Ishikawa (cell line): ENCODE measurements around the gene FKBP15.

ENCODE experiments used
- CEBPB ChIP-seq: IDR thresholded peaks from 2 replicates; pipeline ENCODE4 v1.6.1; 2012
- EGR1 ChIP-seq: IDR thresholded peaks from 2 replicates; pipeline ENCODE4 v1.6.1; 2012
- EP300 ChIP-seq: IDR thresholded peaks from 2 replicates; pipeline ENCODE4 v1.6.1; 2012; ENCODE audit warnings: borderline replicate concordance
- RAD21 ChIP-seq: IDR thresholded peaks from 2 replicates; pipeline ENCODE4 v1.6.1; 2012; ENCODE audit warnings: low read depth
- TAF1 ChIP-seq: IDR thresholded peaks from 2 replicates; pipeline ENCODE4 v1.6.1; 2012; ENCODE audit warnings: low read depth, mild to moderate bottlenecking
- TCF12 ChIP-seq: IDR thresholded peaks from 2 replicates; pipeline ENCODE4 v1.6.1; 2012; ENCODE audit warnings: low read depth
- YY1 ChIP-seq: IDR thresholded peaks from 2 replicates; pipeline ENCODE4 v1.6.1; 2012; ENCODE audit warnings: low read depth
- TF ChIP-seq, protein P1 (sequence below): IDR thresholded peaks from 2 replicates; pipeline ENCODE4 v1.6.1; 2012; ENCODE audit warnings: low read depth, mild to moderate bottlenecking

DNA sequence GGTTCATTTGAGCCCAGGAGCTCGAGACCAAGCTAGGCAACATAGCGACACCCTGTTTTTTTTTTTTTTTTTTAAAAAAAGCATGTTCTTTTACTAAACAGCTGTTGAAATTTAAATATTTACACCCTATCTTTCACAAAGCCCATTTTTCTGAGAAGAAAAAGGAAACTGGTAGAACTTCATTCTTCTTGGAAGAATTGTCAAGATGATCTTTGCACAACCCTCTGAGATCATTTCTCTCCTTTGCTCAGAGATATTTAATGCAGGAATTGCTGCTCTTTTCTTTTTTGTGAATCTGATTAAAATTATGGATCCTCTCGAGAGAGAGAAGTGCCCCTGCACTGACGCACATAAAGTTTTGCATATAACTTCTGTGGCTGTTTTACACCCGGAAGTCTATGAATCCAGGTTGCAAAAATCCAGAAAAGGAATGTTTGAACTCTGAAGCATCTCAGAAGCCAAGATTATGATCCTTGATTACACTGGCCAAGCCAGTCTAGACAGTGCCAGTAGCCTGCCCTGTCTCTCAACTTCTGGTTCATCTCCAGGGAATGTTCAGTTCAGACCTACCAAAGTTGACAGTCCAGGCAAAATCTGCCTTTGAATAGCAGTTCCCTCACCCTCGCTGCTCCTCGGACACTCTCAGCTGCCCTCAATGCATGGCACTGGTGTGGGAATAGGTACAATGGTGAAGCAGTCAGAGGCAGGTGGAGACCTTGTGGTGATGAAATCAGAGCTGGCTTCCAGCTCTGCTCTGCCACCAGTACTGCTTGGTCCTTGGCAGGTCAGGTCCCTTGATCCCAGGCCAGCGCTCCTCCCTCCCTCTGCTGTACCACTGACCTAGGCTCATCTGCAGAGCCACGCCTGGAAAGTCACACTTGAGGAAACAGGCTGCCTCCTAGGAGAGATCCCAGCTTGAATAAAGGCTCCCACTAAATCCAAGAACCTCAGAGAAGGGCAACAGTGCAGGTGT is 83.6 kb downstream of the FKBP15 start:
- no peak for TF ChIP-seq RAD21
- no peak for TF ChIP-seq TCF12
- no peak for TF ChIP-seq CEBPB
- TF ChIP-seq YY1, result no peak
- TF ChIP-seq EP300, result no peak
- TF ChIP-seq, protein P1, sequence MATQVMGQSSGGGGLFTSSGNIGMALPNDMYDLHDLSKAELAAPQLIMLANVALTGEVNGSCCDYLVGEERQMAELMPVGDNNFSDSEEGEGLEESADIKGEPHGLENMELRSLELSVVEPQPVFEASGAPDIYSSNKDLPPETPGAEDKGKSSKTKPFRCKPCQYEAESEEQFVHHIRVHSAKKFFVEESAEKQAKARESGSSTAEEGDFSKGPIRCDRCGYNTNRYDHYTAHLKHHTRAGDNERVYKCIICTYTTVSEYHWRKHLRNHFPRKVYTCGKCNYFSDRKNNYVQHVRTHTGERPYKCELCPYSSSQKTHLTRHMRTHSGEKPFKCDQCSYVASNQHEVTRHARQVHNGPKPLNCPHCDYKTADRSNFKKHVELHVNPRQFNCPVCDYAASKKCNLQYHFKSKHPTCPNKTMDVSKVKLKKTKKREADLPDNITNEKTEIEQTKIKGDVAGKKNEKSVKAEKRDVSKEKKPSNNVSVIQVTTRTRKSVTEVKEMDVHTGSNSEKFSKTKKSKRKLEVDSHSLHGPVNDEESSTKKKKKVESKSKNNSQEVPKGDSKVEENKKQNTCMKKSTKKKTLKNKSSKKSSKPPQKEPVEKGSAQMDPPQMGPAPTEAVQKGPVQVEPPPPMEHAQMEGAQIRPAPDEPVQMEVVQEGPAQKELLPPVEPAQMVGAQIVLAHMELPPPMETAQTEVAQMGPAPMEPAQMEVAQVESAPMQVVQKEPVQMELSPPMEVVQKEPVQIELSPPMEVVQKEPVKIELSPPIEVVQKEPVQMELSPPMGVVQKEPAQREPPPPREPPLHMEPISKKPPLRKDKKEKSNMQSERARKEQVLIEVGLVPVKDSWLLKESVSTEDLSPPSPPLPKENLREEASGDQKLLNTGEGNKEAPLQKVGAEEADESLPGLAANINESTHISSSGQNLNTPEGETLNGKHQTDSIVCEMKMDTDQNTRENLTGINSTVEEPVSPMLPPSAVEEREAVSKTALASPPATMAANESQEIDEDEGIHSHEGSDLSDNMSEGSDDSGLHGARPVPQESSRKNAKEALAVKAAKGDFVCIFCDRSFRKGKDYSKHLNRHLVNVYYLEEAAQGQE, result no peak
- TF ChIP-seq TAF1, result no peak
- TF ChIP-seq EGR1, result no peak
